Heart right ventricle (tissue), 16 donors: ENCODE results near the gene SHROOM2. TPM values are rescaled to one million over a fixed set of nuclear protein-coding genes. Genes with fewer than 3 reads are reported as not detected.

Source experiments
- ATAC-seq, 8 donors: fragments of 200-7000 bp; cut with Tn5 transposase; one replicate each; pipeline ENCODE4 v1.9.1; 2020; ENCODE audit warnings: mild to moderate bottlenecking in 8 of 8, moderate library complexity in 8 of 8, moderate number of reproducible peaks in 1 of 8
- DNase-seq, 2 donors: peaks; one replicate each; pipeline ENCODE4 v3.0.0-alpha.2; 2020
- H3K27ac ChIP-seq, 10 donors: fragments of 200-600 bp; sonication (generic) in 2 of 10; one replicate each; pipeline versions ENCODE4 v1.5.0 to v1.8.0; 2020 to 2022; ENCODE audit warnings: mild to moderate bottlenecking in 3 of 10
- H3K27me3 ChIP-seq, 7 donors: fragments of 200-600 bp; one replicate each; pipeline ENCODE4 v1.8.0; 2021 to 2022; ENCODE audit warnings: mild to moderate bottlenecking in 2 of 7
- H3K36me3 ChIP-seq, 9 donors: fragments of 200-600 bp; sonication (generic) in 1 of 9; one replicate each; pipeline versions ENCODE4 v1.5.0 to v1.8.0; 2020 to 2022; ENCODE audit warnings: mild to moderate bottlenecking in 2 of 9
- H3K4me1 ChIP-seq, 9 donors: fragments of 200-600 bp; sonication (generic) in 1 of 9; one replicate each; pipeline versions ENCODE4 v1.5.0 to v1.8.0; 2020 to 2022; ENCODE audit warnings: mild to moderate bottlenecking in 4 of 9
- H3K4me3 ChIP-seq, 10 donors: fragments of 200-600 bp; sonication (generic) in 2 of 10; one replicate each; pipeline versions ENCODE4 v1.5.0 to v1.8.0; 2020 to 2022; ENCODE audit warnings: mild to moderate bottlenecking in 7 of 10, moderate library complexity in 2 of 10
- H3K9me3 ChIP-seq, 11 donors: fragments of 200-600 bp in 10 of 11; sonication (generic) in 2 of 11; one replicate each; pipeline versions ENCODE4 v1.5.0 to v1.8.0; 2013 to 2022; ENCODE audit warnings: mild to moderate bottlenecking in 2 of 11, control low read depth in 1 of 11, moderate library complexity in 1 of 11
- CTCF ChIP-seq, 9 donors: fragments of 200-600 bp; sonication (generic) in 2 of 9; IDR thresholded peaks; one replicate each; pipeline versions ENCODE4 v1.5.0 to v1.8.0; 2021 to 2022; ENCODE audit warnings: antibody characterized with exemption in 9 of 9, mild to moderate bottlenecking in 5 of 9, moderate library complexity in 1 of 9
- WGBS, 2 donors: extraction: QIAGEN DNeasy Blood & Tissue Kit; methylation state at CpG; one replicate each; pipeline ENCODE4 v1.1.7; 2013; ENCODE audit warnings: inconsistent platforms in 1 of 2; 5-methylcytosine and 5-hydroxymethylcytosine counted together
- intact Hi-C, 10 donors: fragments of 100-400 bp; cut with DNase I; formaldehyde crosslinking; loops; one replicate each; pipeline versions ENCODE4 v1.11.1 to v1.14.2; 2022
- polyA plus RNA-seq, 2 donors: library from polyadenylated mRNA; stranded (reverse); fragments of 200-250 nt; gene quantifications; one replicate each; pipeline ENCODE4 v1.2.3, GENCODE V29; 2013
- total RNA-seq, 10 donors: library from RNA; stranded (reverse); fragmentation: NEBNext Ultra II Directional in 3 of 10; extraction: Animal tissue kit (Norgen Biotek cat#: 25700) in 3 of 10; gene quantifications; one replicate each; pipeline versions ENCODE4 v1.2.1 to v1.2.4, GENCODE V29; 2021 to 2023
- donor health status: Arrhythmogenic right ventricular cardiomyopathy.
- donor health status: ischemic (EF 13 %, LVEDD 7.1; RV severe dilation, severe dysfunction).
- donor health status: healthy with polysubstance abuse.
- donor health status: DM: no; HTN: yes; CAD: no.
- donor health status: DM: no; HTN: no; CAD: no.
- donor health status: ischemic (EF 25% LVEDD 6.9; RV normal size, moderate dysfunction).
- donor health status: ischemic (EF 25% LVEDD 5.7; RV mildly dilated, moderate dysfunction).
- donor health status: healthy.
- donor health status: DM: yes; HTN: yes; CAD: no.
- donor health status: Ischemic cardiomyopathy.
- donor health status: ischemic (EF 35%, LVEDD 5.7; RV mildly dilated, moderate dysfunction).
- donor health status: nonischemic (EF 11% LVEDD 7.7; RV severe dilation, severe dysfunction).
- donor health status: DM: yes; HTN: yes; CAD: no.
- donor health status: PGD.
- donor health status: ischemic (EF 29% LVEDD 5.4; RV normal size, mild dysfunction).
- donor health status: nonischemic (EF 23%, LVEDD 6.1; RV moderate dilation, normal function).

Gene SHROOM2
- total and polyA plus RNA-seq, 12 donors = 0.13 to 1.7 (median 0.44) TPM

GRCh38 chrX:9961750-9962149 lies 175.5 kb downstream of the SHROOM2 start:
- Histone ChIP-seq H3K27me3 (peaks cover 0 to 8% (median 0%) of the 10 kb centered on the region in 7 donors), H3K27ac (no peak overlapping the region)

GRCh38 chrX:9966775-9967408 lies 180.7 kb downstream of the SHROOM2 start, which contains the start of gene CLDN34:
CLDN34 (plus strand) TSS chrX:9967358; CDS start chrX:9967358, 0 bp downstream.
- ATAC-seq = no peak
- no peak for TF ChIP-seq CTCF (IDR thresholded peaks at IDR 0.05)
- DNase-seq = no peak
- Histone ChIP-seq H3K27ac (no peak within 1 kb of the TSS), H3K36me3 (no peaks in the 10 kb centered on the region), H3K27me3 (no peaks in the 10 kb centered on the region), H3K9me3 (peaks cover 0 to 8% (median 0%) of the 10 kb centered on the region in 11 donors), H3K4me3 (no peak within 1 kb of the TSS), H3K4me1 (no peaks in the 10 kb centered on the region)
- intact Hi-C loops = no loop called here
- WGBS, 2 donors = 94 to 95% methylated on average over 16 of the region's 16 CpGs

More at GRCh38 chrX:9961750-9962149, 175.5 kb downstream of the SHROOM2 start:
- Histone ChIP-seq H3K9me3 (peaks cover 0 to under 1% (median 0%) of the 10 kb centered on the region in 11 donors), H3K36me3 (no peaks in the 10 kb centered on the region), H3K4me1 (no peaks in the 10 kb centered on the region), H3K4me3 (no peak overlapping the region)
- no peak for ATAC-seq
- TF ChIP-seq CTCF (IDR thresholded peaks at IDR 0.05) = no peak
- DNase-seq = no peak
- 83 to 90% methylated on average over 5 of the region's 5 CpGs for WGBS, 2 donors
- intact Hi-C loops = no loop called here

GRCh38 chrX:9977635-9978034 lies 191.4 kb downstream of the SHROOM2 start:
- no peaks in the 10 kb centered on the region for H3K36me3 ChIP-seq
- ATAC-seq (no peak), DNase-seq (no peak)
- WGBS, 2 donors = 78 to 87% methylated on average over 3 of the region's 3 CpGs
- H3K4me1 ChIP-seq = peaks cover 0 to 20% (median 0%) of the 10 kb centered on the region in 9 donors
- no peak for TF ChIP-seq CTCF (IDR thresholded peaks at IDR 0.05)
- peaks cover 0 to 20% (median 0%) of the 10 kb centered on the region in 11 donors for H3K9me3 ChIP-seq
- no peak overlapping the region for H3K27ac ChIP-seq
- H3K4me3 ChIP-seq = no peak overlapping the region
- H3K27me3 ChIP-seq = no peaks in the 10 kb centered on the region
- intact Hi-C loops = no loop called here

GRCh38 chrX:9980401-9980800 lies 194.2 kb downstream of the SHROOM2 start:
- 64 to 74% methylated on average over 7 of the region's 7 CpGs for WGBS, 2 donors
- peaks cover 0 to under 1% (median 0%) of the 10 kb centered on the region in 11 donors for H3K9me3 ChIP-seq
- no peaks in the 10 kb centered on the region for H3K27me3 ChIP-seq
- peaks cover 0 to 24% (median 0%) of the 10 kb centered on the region in 9 donors for H3K4me1 ChIP-seq
- intact Hi-C loops = loop anchor here in 3 of 10 donors (10.0 kb wide), 1 partner anchor 96 kb away; no protein-coding TSS in a partner anchor
- peak overlapping the region in 1 of 10 donors; percentile 86 for H3K27ac ChIP-seq
- no peak for DNase-seq
- ATAC-seq = no peak
- TF ChIP-seq CTCF (IDR thresholded peaks at IDR 0.05) = no peak
- no peak overlapping the region for H3K4me3 ChIP-seq
- H3K36me3 ChIP-seq = no peaks in the 10 kb centered on the region
